Hematopoietic multipotent progenitor cell treated with erythropoietin and hydrocortisone succinate and interleukin-3 and kit ligand, for 4 days (in vitro differentiated cells): ENCODE data around the gene CEP43.
A peak's percentile ranks its signal among the peaks of the same experiment; 100 is the strongest.

Source experiments
- DNase-seq: peaks from one replicate; pipeline ENCODE4 v3.0.0-alpha.2; 2015

The CEP43 gene

DNA sequence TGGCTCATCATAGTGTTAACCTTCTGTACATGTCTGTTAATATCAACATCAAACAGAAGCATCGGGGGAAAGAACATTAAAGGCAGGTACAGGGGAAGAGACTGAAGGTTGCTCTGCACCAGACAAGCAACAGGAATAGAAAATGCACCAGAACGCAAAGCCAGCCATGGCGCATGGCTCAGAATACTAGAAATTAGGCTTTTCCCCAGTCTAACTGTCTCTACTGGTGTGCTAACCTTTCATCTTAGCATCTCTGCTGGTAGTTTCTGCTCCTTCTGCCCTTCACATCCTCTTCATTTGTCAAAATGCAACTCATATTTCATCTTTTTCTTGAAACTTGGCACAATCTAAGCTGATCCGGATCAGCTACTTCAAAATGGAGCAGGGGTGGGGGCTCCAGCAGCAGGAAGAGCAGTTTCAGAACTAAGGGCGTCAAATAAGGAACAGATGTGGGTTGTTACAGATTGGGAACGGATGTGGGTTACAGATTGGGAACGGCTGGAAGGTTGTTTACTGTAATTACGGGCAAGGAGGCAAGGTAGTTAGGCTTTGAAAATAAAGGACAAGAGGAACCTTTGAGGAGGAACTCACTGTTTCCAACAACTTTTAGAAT is 29.7 kb upstream of the CEP43 start:
- DNase-seq: peak; percentile 64

DNA sequence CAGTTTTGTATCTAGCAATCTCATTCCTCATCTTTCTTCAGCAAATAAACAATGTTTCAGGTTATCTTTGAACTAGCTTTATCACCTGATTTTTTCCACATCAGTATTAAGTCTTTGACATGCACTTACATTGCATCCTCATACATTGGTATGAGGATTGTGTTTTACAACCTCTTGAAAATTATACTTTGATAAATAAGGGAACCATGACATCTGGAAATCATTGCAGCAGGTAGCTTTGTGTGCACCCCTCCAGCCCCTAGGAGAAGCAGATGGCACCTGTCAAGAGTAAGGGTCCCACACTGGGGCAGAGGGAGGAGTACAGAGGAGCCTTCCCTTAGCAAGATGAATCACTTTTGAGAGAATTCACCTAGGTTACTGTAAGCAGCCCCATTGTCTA is 29.1 kb upstream of the CEP43 start:
- no peak for DNase-seq

DNA sequence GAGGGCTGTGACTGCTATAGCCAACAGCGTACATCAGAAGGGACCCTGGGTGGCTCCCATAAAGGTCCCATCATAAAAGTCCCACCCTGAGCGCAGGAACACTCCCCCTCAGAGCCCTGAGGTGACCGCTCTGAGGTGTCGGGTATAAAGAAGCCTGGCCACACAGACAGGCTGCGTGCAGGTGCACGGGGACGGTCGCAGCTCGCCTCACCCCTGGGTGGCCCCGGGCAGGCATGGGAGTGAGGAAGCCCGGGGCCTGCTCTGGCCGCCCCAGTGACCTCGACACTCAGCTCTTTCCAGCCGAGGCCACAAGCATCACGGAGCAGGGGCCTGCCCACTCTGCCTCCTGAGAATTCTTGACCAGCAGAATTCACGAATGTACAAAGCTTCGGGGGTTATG is 28.4 kb upstream of the CEP43 start:
- no peak for DNase-seq

DNA sequence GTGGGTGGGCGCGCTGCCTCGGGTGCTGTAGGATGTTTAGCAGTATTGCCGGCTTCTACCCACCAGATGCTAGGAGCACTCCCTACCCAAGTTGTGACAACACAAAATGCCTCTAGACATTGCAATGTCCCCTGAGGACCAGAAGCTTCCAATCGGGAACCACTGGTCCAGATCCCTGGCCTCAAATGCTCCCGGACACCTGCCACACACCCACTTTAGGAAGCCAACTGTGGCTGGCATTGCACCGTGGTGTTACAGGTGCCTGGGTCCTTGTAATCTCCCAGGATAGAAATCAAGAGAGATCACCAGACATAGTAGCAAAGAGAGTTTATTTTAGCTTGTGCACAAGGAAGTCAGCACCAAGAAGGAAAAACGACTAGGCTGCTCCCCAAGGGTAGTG is 27.9 kb upstream of the CEP43 start:
- no peak for DNase-seq

DNA sequence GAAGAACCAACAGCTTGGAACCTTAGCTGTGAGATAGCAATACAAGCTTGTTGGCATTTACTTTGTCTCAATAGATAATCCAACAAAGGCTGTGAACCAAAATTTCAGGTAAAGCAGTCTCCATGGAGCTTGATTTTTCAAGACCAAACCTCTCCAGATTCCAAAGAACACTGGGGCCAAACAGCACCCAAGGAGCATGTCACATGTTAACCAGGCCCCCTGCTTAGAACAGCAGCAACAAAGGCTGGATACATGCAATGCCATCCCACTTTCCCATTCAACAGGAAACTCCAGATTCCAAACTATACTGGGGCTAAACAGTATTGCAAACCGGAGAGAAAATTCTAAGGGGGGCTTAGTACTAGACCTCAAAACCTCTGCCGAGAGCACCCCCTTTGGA is 27.1 kb upstream of the CEP43 start:
- DNase-seq: no peak

DNA sequence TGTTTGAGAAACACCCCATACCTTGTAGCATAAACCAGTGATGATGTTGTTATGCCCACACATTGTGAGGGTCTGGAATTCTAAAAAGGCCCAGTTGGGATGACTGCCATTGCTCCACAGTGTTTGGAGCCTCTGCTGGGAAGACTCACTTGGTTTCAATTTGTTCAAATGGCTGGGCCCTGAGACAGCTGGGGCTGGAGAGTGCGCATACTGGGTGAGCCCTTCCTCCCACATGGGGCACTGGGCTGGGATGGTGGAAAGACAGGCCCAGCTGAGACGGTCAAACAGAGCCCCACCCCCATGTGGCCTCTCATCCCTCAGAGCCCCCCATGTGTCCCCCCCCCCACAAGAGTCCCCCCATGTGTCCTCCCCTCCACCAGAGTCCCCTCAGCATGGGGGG is 22.6 kb upstream of the CEP43 start:
- no peak for DNase-seq

DNA sequence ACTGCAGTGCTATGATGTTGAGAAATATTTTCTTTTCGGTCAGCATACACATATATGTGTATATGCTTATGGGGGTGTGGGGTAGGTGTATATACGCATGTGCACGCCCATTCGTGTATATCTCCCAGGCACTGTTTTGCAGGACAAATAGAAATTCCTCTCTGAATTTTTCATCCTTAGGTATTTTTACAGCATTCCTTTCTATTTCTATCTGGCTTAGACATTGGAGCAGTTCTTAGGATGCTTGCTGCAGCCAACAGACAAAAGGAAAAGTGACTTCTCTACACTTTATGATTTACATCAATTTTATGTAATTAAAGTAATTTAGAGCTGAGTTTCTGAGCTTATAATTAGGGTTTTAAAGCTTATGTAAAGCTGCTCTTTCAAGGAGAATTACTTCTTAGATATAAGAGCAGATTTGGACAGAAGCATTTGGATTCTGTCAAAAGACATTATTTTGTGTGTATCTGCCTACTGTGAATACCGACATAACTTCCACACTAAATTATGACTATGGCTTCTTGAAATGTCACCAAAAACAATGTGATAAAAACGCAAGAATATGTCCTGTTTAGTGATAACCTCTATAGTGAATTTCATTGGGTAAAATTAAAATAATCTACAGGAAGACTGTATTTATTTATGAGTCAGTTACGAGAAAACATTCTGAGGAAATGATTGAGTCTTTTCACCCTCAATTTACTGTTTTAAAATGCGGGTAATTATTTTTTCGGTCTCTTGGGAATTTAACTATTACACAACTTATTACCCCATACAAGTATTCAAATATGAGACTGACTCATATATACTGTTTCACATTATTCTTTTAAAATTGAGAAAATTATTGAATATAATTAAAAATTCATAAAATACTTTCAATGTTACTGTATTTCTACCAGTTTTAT is 21.3 kb upstream of the CEP43 start:
- DNase-seq: no peak

DNA sequence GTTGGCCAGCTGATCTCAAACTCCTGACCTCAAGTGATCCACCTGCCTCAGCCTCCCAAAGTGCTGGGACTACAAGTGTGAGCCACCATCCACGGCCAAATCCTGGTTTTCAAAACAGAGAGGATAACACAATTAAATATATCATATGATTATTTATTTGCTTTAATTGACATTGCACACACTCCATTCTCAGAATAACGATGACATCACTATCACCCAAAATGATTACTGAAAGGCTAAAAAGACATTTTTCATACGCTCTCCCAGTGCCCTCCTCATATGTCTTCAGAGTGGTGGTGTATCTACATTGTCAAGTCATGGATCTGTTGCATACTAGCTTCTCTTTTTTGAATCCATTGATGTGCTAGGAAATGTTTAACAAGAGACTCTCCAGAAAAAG is 18.5 kb upstream of the CEP43 start:
- DNase-seq: no peak

DNA sequence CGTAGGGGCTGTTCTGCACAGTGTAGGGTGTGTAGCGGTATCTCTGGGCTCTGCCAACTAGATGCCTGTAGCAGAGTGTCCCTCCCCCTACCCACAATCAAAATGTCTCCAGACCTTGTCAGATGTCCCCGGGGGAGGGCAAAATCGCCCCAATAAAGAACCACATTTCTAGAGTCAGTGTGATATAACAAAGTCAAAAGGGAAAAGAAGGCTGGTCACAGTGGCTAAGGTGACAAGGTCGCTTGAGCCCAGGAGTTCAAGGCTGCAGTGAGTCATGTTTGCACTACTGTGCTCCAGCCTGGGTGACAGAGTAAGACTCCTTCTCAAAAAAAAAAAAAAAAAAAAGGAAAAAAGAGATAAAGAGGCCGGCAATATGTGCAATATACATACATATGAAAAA is 11.7 kb upstream of the CEP43 start:
- no peak for DNase-seq

DNA sequence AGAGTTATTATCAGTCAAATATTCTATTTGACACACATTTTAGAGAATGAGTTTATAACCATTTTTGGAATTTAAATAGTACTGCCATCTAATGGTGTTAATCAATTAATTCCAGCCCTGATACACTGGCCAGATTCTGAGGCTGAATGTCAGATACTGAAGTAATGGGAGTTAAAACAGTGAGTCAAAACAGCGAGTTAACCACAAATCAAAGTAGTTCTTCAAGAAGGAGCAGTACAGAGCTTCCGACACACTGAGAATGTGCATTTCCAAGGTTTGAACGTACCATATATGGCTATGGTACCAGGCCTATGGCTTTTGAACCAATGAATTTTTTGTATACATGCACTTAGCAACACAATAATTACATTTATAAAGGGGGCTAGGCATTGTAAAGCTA is 11.3 kb upstream of the CEP43 start:
- peak; percentile 26 for DNase-seq

DNA sequence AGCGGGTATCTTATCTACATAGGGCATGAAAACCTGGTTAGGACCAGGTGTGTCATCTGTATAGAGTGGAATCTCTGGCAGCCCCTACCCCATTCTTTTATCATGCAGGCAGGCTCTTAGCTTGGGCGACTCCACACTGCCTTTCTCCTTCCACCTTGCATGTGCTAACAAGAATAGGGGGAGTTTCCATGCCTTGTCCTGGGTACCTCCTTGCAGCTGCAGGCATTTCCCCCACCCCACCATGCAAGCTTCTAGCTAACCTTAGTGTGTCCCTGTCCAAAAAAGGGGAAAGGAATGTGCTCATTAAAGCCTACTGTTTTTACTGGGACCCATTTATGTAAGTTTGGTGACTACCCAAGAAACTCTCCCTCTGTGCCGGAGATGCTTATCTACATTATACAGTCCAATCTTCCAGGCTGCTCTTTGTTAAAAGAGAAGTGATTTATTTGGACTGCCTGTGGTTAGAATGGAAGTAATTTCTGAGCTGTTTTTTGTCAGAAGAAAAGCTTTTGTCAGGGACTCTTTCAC is 10.5 kb upstream of the CEP43 start:
- DNase-seq: no peak

DNA sequence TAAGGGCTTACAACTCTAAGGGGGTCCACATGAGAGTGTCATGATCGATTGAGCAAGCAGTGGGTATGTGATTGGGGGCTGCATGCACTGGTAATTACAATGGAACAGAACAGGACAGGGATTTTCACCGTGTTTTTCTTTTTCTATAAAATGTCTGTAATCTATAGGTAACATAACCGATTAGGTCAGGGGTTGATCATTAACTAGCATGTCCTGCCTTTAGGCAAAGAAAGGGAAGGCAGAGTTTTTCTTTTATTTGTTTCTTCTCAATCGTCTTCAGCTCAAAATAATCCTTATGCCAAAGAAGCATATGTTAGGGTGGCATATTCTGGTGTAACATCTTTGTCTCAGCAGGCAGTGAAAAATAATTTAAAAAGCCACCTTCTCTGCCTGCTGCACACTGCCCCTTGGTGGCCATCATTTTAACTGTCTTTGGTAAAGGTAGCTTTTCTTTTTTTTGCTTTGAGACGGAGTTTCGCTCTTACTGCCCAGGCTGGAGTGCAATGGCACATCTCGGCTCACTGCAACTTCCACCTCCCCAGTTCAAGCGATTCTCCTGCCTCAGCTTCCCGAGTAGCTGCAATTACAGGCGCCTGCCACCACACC is 9.7 kb upstream of the CEP43 start:
- peak; percentile 80 for DNase-seq

DNA sequence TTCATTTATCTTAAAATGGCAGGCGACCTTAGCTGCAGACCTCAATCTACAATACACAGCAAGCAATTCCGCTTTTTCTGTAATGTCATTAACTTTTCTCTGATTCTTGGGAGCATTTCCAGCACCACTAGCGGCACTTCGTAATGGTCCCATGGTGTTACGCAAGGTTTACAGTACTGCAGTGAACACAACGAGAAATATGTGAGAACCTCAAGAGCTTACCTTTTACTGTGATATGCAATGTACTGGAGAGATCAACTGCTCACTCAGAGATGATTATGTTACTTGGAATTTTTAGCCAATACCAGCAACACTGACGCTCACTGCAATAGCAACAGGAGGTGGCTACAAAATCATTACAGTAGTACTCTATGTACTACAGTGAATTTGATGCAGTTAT is 2.8 kb upstream of the CEP43 start:
- DNase-seq: peak; percentile 23

DNA sequence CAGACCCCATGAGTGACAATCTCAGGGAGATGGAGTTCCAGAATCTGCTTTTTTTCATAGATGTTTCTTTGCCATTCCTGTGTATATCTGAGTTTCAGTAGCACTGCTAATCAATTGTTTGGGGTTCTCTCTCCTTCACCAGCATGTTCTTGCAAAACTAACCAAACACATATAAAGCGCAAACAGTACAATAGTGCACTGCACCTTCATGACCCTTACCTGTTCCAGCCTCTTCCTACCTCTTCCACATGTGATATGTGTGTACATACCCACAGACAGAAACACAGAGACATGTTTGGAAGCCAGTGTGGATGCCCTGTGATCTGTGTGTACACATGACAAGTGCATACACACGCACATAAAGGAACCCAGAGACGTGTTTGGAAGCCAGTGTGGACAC is 1.8 kb upstream of the CEP43 start:
- no peak for DNase-seq

DNA sequence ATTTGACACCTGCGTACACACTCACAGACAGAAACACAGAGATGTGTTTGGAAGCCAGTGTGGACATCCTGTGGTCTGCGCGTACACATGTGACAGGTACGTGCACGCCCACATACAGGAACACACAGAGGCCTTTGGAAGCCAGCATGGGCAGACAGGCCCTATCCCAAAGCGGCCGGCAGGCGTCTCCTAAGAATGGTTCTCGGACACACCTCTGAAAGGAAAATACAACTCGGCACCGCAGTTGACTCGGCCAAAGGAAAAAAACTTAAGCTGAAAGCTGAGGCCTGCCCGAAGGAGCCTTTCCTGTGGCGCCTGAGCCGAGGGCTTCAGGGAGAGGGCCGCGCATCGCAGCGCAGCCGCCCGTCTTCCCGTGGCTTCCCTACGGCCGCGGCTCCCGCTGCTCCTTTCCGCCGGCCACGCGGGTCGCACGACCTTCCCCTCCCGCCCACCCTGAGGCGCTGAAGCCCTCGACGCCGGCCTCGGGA is 1.4 kb upstream of the CEP43 start:
- peak; percentile 88 for DNase-seq

DNA sequence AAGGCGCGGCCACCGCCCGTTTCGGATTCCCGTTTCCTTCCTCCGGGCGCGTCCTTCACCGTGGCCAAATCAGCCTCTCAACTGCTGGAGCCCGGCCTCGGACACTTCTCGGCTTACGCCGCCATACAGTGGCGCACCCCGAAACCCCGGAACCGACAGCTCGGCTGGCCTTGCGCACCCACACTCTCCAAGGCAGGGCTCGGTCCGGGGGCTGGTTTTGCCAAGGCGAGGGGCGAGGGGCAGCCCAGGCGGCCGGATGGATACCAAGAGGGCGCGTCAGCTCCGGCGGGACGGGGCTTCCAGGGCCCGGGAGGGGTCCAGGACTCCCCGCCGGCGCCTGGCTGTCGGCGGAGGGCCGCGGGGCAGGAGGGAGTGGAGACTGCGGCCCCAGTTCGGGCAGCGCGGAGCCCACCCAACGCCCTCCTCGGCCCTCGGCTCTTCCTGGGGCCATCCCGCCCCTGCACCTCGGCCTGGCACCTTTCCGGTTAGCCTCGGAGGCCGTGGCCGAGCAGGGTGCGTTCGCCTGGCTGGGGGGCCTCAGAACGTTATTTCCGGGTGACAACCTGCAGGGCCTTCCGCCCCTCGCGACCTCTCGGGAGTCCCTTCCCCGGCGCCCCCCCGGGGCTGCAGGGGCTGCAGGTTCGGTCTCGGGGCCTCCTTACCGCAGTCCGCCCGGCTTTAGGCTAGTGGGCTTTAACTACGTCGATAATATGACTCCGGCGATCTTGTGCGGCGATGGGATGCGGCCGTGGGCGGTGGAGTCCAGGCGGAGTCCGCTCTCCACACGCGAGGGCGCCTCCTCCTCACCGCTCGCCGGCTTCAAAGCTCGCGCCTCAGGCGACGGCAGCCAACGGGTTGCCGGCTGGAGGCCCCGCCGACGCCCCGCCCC is 697 bp upstream of the CEP43 start:
- peak; percentile 45 for DNase-seq

DNA sequence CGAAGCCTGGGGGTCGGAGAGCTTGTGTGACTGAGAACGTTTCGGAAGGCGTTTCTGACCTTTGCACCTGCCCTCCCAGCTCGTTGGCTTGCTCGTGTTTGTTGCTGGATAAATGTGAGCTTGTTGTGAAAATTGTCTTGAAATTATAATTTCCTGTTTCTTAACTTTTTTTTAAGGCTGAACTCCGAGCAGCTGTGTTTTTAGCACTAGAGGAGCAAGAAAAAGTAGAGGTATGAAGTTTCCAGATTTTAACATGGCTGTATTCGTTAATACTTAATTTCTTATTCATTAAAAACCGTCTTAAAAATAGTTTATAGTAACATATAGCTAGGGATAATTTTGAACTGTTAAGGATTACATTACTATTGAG is 672 bp downstream of the CEP43 start:
- DNase-seq: peak; percentile 54

DNA sequence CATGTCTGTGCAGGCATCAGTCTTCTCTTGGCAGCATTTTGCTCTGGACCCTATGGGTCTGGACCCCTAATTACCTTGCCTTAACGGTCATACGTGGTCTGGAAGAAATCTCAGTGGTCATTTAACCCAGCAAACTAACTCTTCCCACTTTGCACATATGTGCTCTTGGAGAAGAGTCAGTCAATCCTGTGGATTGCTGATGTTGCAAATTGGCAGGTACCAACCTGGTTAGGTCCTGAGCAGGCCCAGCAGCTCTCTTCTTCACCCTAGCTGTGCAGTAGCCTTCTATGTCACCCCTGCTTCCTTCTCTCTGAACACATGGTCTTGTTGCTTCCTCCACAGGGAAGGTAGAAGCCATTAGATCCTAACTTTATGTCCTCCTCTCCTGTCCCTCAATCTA is 1.6 kb downstream of the CEP43 start:
- DNase-seq: no peak

DNA sequence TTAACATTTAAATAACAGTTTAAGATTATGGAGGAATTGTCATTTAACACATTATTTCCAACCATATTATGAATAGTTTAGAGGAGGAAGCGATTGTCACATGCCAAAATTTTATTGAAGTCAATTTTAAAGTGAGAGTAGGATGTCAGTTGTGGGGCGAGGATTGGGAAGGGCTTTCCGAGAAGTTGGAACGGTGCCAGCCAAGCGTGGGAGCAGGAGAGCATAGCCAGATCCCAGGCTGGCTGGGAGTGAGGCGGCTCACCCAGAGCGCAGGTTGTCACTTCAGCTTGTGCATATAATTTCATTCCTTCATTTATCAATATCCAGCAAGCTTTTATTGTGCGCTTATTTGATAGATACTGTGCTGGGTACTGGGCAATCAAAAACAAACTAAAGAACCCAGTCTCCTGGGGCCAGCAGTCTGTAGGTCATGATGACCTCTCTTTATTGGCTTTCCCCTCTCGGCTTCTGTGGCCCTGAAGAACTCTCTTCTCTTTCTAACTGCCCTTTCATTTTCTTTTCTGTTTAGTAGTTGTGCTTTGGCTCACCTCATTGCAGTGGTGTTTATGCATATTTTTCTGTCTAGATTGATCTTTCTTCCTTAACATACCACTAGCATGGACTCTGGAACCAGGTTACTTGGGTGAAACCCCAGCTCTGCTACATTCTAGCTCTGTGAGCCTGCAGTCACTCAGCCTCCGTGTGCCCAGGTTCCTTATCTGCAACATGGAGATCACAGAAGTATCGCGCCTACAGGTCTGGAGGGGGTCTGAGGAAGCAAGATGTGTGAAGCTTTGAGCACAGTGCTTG is 6.4 kb downstream of the CEP43 start:
- DNase-seq: no peak

DNA sequence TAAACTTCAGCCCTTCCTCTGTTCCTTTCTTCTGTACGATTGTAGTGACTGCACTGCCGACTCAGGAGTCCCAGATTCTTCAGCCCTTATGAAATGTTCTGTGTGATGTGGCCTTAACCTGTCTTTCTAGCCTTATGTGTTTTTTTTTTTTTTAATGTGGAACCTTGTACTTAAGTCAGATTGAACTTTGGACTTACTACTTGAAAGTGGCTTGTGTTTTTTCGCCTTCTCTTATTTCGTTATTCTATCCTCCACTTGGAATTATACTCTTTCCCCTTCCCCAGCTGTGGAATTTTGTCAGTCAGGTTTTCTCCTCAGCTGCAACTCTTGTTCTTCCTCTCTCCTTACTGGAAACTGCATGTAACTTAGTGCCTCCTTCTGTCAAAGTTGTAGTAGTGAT is 8.8 kb downstream of the CEP43 start:
- DNase-seq: no peak

DNA sequence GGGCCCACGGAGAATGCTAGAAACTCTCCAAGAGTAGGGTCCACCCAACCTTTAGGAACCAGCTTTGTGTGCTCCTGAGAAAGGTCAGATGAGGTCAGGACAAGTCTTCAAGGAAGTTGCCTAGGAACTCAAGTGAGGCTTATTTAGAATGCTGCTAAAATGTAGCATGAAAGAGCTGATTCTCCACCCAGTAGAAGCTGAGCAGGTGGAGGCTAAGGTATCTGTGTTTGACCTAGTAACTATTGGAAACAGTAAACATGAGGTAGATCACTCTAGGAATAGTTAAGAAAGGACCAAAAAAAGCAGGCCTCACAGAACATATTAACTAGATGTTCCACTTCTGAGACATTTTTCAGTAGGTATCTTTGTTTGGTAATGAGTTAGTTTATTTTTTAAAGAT is 13.9 kb downstream of the CEP43 start:
- DNase-seq: no peak

DNA sequence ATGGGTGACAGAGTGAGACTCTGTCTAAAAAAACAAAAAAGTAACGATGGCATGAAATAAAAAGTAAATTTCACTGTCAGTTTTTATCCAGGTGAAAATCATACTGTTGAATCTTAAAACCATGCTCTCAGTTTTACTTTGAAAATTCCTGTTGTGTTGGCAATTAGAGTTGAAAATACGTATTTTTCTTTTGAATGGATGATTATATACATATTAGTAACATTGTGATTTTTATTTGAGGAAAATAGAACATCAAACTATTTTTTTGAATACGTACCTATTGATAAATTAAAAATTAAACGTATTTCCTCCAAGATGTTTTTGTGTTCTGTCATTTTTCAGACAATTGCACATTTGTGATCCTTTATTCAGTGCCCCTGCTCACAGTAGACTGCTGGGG is 14.7 kb downstream of the CEP43 start:
- DNase-seq: no peak
